B cell (primary cell): Measurements from ENCODE around the gene KIAA0232. TPM values are rescaled to one million over a fixed set of nuclear protein-coding genes. Genes with fewer than 3 reads are reported as not detected.

ENCODE experiments used
- ATAC-seq: fragments of 200-7000 bp; cut with Tn5 transposase; one replicate; pipeline ENCODE4 v1.10.0; 2021; ENCODE audit warnings: low read depth, mild to moderate bottlenecking, moderate number of reproducible peaks, moderate library complexity
- CTCF ChIA-PET: fragments of 350-600 bp; sonication (Branson Sonifier 250); formaldehyde crosslinking; loops from one replicate; lab custom pipeline; 2021; ENCODE audit warnings: antibody characterized with exemption, inconsistent platforms; lab: Charles Lee
- POLR2A ChIA-PET: fragments of 350-600 bp; sonication (Branson Sonifier 250); formaldehyde crosslinking; loops from one replicate; lab custom pipeline; 2021; ENCODE audit warnings: antibody characterized with exemption; lab: Charles Lee
- DNase-seq: peaks from one replicate; pipeline ENCODE4 v3.0.0; 2013
- H2AFZ ChIP-seq: 2 replicates; pipeline ENCODE4 v1.6.1; 2012; ENCODE audit warnings: mild to moderate bottlenecking, low read depth, low read length; ENCODE audit not compliant: insufficient read depth, poor library complexity, severe bottlenecking
- H3K27ac ChIP-seq, 2 donors: 1 replicate in 1 of 2; 2 replicates in 1 of 2; pipeline ENCODE4 v1.5.1; 2012 to 2013; ENCODE audit warnings: low read length in 2 of 2, mild to moderate bottlenecking in 2 of 2, moderate library complexity in 1 of 2
- H3K27me3 ChIP-seq, 4 experiments: fragments of 200-600 bp in 1 of 4; sonication (generic) in 1 of 4; replicated peaks in 1 of 4; 1 replicate in 2 of 4; 2 replicates in 2 of 4; pipeline versions ENCODE4 v1.6.1 to v1.7.0; 2013 to 2016; ENCODE audit warnings: low read length in 3 of 4, mild to moderate bottlenecking in 2 of 4, mixed read lengths in 1 of 4, moderate library complexity in 1 of 4; ENCODE audit not compliant: insufficient read depth in 4 of 4, control insufficient read depth in 3 of 4; ENCODE audit errors: control extremely low read depth in 1 of 4
- H3K36me3 ChIP-seq, 2 experiments: replicated peaks in 1 of 2; 1 replicate in 1 of 2; 2 replicates in 1 of 2; pipeline versions ENCODE4 v1.6.1 to v1.7.1; 2013; ENCODE audit warnings: low read length in 1 of 2; ENCODE audit not compliant: insufficient read depth in 2 of 2, control insufficient read depth in 1 of 2; ENCODE audit errors: control extremely low read depth in 1 of 2, extremely low read depth in 1 of 2
- H3K4me1 ChIP-seq, 2 donors: fragments of 200-600 bp in 1 of 2; sonication (generic) in 1 of 2; 1 replicate in 1 of 2; 2 replicates in 1 of 2; pipeline versions ENCODE4 v1.5.1 to v1.6.1; 2013 to 2017; ENCODE audit warnings: low read length in 2 of 2; ENCODE audit not compliant: control insufficient read depth in 2 of 2, insufficient read depth in 2 of 2
- H3K4me2 ChIP-seq: replicated peaks from 2 replicates; pipeline ENCODE3; 2012; ENCODE audit warnings: mild to moderate bottlenecking, low read depth, low read length; ENCODE audit not compliant: poor library complexity, severe bottlenecking
- H3K4me3 ChIP-seq, 5 experiments: fragments of 200-600 bp in 1 of 5; sonication (generic) in 1 of 5; 1 replicate in 3 of 5; 2 replicates in 2 of 5; pipeline versions ENCODE4 v1.5.1 to v1.7.0; 2011 to 2016; ENCODE audit warnings: low read length in 4 of 5, mild to moderate bottlenecking in 4 of 5, low read depth in 2 of 5, control low read depth in 1 of 5, moderate library complexity in 1 of 5; ENCODE audit not compliant: insufficient read depth in 1 of 5; ENCODE audit errors: control extremely low read depth in 1 of 5, extremely low read depth in 1 of 5
- H3K79me2 ChIP-seq: fragments of 200-600 bp; sonication (generic); one replicate; pipeline ENCODE4 v1.6.0; 2016; ENCODE audit warnings: low read length; ENCODE audit not compliant: control insufficient read depth, insufficient read depth
- H3K9ac ChIP-seq: fragments of 200-600 bp; sonication (generic); 2 replicates; pipeline ENCODE4 v1.6.1; 2017; ENCODE audit warnings: mild to moderate bottlenecking, low read length, moderate library complexity
- H3K9me3 ChIP-seq, 3 donors: one replicate each; pipeline versions ENCODE4 v1.6.1 to v1.7.1; 2013; ENCODE audit warnings: low read length in 2 of 3; ENCODE audit not compliant: control insufficient read depth in 2 of 3, insufficient read depth in 1 of 3; ENCODE audit errors: control extremely low read depth in 1 of 3
- H4K20me1 ChIP-seq: 2 replicates; pipeline ENCODE4 v1.6.0; 2012; ENCODE audit warnings: mild to moderate bottlenecking, low read length; ENCODE audit not compliant: insufficient read depth, control insufficient read depth, poor library complexity, severe bottlenecking
- H3K27ac Mint-ChIP-seq: one replicate; pipeline ENCODE4 v1.8.0; 2021; ENCODE audit warnings: mixed read lengths
- H3K27me3 Mint-ChIP-seq: one replicate; pipeline ENCODE4 v1.8.0; 2021; ENCODE audit warnings: mixed read lengths
- H3K4me1 Mint-ChIP-seq: one replicate; pipeline ENCODE4 v1.8.0; 2021; ENCODE audit warnings: mixed read lengths
- H3K4me3 Mint-ChIP-seq: one replicate; pipeline ENCODE4 v1.8.0; 2021; ENCODE audit warnings: mixed read lengths
- H3K9me3 Mint-ChIP-seq: one replicate; pipeline ENCODE4 v1.8.0; 2022; ENCODE audit warnings: mixed read lengths; ENCODE audit not compliant: insufficient read depth
- EZH2 ChIP-seq: IDR thresholded peaks from 2 replicates; pipeline ENCODE4 v1.6.1; 2012; ENCODE audit warnings: borderline replicate concordance, low read depth, mild to moderate bottlenecking, moderate library complexity, low read length; ENCODE audit not compliant: insufficient read depth, poor library complexity, severe bottlenecking
- WGBS: methylation state at CpG from one replicate; pipeline ENCODE4 v1.1.5; 2013; ENCODE audit warnings: missing lambda C conversion rate; ENCODE audit not compliant: insufficient coverage; 5-methylcytosine and 5-hydroxymethylcytosine counted together
- intact Hi-C: fragments of 100-400 bp; cut with micrococcal nuclease; formaldehyde crosslinking; loops from one replicate; pipeline ENCODE4 v1.10.0; 2022
- polyA plus RNA-seq: library from polyadenylated mRNA; depleted of rRNA; stranded (reverse); fragments of >200 nt; gene quantifications from 2 replicates; pipeline ENCODE4 v1.2.3, GENCODE V29; 2012
- total RNA-seq, 2 donors: library from RNA; stranded (reverse); fragments of 120-200 nt in 1 of 2; gene quantifications; 1 replicate in 1 of 2; 2 replicates in 1 of 2; pipeline versions ENCODE4 v1.2.3 to v1.2.4, GENCODE V29; 2013 to 2022
- TF ChIP-seq, protein P1 (sequence below): fragments of 200-600 bp; IDR thresholded peaks from one replicate; pipeline ENCODE4 v1.8.0; 2022; ENCODE audit warnings: antibody characterized with exemption, mild to moderate bottlenecking

KIAA0232 gene
- total and polyA plus RNA-seq, 2 donors (not counting 1 experiment from before 2014, with no cell fraction given), result 2.9 to 20.8 TPM

DNA sequence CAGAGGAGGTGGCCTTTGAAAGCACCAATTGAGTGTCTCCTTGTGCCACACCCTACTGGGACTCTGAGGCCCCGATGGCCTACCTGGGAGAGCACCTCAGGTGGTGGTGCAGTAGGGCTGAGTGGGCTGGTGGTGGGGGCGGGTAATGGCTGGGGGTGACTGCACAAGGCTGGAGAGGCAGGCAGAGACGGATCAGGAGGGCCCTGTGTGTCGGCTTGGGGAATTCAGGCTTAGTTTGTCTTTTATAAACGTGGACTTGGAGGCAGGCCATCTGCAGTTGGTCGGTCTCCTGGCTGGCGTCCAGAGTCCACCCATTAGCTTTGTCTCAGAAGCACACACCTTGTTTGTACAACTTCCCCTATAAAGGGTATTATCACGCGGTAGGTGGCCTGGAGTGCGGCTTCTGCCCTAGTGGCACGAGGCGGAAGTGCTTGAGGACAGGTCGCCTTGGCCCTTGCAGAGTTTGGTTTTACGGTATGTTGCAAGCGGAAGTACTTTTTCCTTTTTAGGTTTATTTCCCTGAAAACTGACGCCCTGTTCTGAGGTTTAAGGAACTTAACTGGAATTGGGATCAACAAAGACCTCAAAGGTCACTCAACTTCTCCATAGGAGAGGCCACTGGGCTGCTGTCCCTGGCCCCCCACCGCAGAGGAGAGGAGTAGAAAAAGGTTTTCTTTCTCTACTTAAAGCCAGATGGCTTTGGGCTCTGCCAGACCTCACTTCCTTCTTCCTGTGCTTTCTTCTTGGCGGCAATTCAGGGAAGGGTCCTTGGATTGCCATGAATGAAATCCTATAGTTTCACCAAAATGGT, 135.1 kb downstream of the KIAA0232 start:
- Mint-ChIP-seq H3K9me3 (no peaks in the 10 kb centered on the region), H3K4me3 (peak overlapping the region; percentile 72), H3K27ac (peak overlapping the region; percentile 88), H3K4me1 (peaks cover 39% of the 10 kb centered on the region), H3K27me3 (no peaks in the 10 kb centered on the region)
- Histone ChIP-seq H3K4me3 (peak overlapping the region in 2 of 5 experiments; percentile 3 to 34), H4K20me1 (peaks cover 60% of the 10 kb centered on the region), H2AFZ (peak overlapping the region; percentile 60), H3K27me3 (no peaks in the 10 kb centered on the region), H3K79me2 (peaks cover 92% of the 10 kb centered on the region), H3K27ac (peak overlapping the region; percentile 44 to 55), H3K4me1 (peaks cover 33 to 37% of the 10 kb centered on the region in 2 donors), H3K9ac (peak overlapping the region; percentile 17), H3K36me3 (no peaks in the 10 kb centered on the region), H3K9me3 (no peaks in the 10 kb centered on the region), H3K4me2 (peak overlapping the region; percentile 64)
- ATAC-seq (peak; percentile 90), DNase-seq (peak; percentile 80)
- POLR2A ChIA-PET, result interaction anchor here (0.9 kb wide), 1 partner anchor 34 kb away, joined by 3 read pairs; no protein-coding TSS in a partner anchor
- WGBS, result 42% methylated on average over 16 of the region's 18 CpGs
- intact Hi-C loops, result loop anchor here (1.0 to 10.0 kb wide), 4 partner anchors 8 to 203 kb away; partner anchors contain the start of genes BLOC1S4, GRPEL1 and TBC1D14
- no peak for TF ChIP-seq EZH2
- TF ChIP-seq, protein P1, sequence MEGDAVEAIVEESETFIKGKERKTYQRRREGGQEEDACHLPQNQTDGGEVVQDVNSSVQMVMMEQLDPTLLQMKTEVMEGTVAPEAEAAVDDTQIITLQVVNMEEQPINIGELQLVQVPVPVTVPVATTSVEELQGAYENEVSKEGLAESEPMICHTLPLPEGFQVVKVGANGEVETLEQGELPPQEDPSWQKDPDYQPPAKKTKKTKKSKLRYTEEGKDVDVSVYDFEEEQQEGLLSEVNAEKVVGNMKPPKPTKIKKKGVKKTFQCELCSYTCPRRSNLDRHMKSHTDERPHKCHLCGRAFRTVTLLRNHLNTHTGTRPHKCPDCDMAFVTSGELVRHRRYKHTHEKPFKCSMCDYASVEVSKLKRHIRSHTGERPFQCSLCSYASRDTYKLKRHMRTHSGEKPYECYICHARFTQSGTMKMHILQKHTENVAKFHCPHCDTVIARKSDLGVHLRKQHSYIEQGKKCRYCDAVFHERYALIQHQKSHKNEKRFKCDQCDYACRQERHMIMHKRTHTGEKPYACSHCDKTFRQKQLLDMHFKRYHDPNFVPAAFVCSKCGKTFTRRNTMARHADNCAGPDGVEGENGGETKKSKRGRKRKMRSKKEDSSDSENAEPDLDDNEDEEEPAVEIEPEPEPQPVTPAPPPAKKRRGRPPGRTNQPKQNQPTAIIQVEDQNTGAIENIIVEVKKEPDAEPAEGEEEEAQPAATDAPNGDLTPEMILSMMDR, result peak; percentile 77
- CTCF ChIA-PET, result interaction anchor here (0.9 to 1.6 kb wide), 8 partner anchors 9 to 151 kb away, joined by 3 to 9 read pairs (median 4); partner anchors contain the start of gene TBC1D14
